ENCODE results near the gene POC5.
"Not testable (repeated sequence)": the region's sequence is repeated elsewhere in the genome, so short reads cannot be mapped to it uniquely, and the experiment has no call there.

The POC5 gene

DNA sequence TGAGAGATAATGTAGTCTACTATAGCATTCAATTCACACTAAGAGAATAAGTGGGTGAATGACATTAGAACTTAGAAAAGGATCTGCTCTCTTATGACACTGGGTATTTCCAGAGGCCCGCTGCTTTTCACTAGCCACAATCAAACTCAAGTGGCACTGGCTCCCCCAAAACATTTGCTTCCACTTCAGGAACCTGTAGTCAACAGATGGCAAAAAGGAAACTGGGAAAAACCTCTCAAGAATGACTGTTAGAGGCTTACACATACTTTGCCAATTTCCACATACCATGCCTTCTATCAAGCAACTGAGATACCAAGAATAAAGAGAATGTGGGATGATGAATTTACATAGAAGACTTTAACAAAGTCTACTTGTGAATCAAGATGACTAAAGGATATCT lies 11.2 kb downstream of the POC5 start:
- DNase-seq (ENCODE audit: low read depth), result no peak

DNA sequence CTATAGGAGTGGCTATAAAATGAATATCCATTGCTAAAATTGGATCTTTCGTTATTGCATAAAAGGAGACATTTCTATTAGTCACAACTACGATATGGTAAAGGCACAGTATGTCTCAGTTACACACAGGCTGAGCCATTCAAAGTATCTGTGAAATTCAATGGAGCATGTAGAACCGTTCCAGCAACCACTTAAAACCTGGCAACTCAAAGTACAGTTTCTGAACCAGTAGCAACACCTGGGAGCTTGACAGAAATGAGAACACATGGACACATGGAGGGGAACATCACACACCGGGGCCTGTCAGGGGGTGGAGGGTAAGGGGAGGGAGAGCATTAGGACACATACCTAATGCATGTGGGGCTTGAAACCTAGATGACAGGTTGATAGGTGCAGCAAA lies 15.4 kb downstream of the POC5 start:
- no peak for DNase-seq (ENCODE audit: low read depth)

DNA sequence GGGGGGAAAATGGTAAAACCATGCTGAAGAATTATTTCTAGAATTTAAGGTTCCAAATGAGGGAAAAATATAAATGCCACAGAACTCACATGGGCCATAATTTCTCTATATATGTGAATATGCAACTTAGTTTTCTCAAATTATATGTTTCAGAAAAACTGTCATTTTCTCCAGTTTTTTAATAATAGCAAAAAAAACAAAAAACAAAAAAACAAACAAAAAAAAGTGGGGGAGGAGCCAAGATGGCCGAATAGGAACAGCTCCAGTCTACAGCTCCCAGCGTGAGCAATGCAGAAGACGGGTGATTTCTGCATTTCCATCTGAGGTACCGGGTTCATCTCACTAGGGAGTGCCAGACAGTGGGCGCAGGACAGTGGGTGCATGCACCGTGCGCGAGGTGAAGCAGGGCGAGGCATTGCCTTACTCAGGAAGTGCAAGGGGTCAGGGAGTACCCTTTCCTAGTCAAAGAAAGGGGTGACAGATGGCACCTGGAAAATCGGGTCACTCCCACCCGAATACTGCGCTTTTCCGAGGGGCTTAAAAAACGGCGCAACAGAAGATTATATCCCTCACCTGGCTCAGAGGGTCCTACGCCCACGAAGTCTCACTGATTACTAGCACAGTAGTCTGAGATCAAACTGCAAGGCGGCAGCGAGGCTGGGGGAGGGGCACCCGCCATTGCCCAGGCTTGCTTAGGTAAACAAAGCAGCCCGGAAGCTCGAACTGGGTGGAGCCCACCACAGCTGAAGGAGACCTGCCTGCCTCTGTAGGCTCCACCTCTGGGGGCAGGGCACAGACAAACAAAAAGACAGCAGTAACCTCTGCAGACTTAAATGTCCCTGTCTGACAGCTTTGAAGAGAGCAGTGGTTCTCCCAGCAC lies 21.5 kb downstream of the POC5 start:
- not testable (repeated sequence) for DNase-seq (ENCODE audit: low read depth)

DNA sequence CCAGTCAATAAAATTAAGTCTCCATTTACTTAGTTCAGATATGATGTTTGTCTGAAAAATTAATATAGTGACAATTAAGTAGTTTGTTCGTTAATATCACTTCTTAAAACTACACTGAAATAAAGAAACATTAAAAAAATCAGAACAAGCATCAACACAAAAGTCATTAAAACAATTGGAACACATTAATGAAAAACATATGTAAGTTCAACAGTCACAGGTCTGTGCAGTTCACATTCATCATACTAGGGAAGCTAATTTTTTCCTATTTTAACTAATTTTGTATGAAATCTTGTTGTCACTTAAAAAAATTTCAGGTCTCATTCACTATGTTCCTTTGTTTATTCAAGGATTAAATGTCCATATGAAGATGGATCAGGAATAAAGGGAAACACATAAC lies 22.5 kb downstream of the POC5 start:
- DNase-seq (ENCODE audit: low read depth), result no peak

DNA sequence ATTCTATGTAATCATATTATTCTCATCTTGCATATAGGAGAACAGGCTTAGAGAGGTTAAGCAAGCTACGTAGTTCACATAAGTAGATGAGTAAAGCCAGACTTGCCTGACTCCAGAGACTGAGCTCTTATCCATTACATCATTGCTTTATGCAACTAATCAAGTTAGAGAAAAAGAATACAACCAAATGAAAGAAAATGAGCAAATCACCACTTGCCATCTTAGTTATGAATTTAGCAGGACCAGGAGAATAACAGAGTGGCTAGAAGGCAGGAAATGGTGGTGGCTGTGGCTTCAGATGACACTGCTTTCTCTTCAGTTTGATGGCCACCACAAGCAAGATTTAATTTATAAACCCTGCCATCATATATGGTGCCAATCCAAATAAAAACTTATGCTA lies 26.6 kb downstream of the POC5 start:
- no peak for DNase-seq (ENCODE audit: low read depth)

DNA sequence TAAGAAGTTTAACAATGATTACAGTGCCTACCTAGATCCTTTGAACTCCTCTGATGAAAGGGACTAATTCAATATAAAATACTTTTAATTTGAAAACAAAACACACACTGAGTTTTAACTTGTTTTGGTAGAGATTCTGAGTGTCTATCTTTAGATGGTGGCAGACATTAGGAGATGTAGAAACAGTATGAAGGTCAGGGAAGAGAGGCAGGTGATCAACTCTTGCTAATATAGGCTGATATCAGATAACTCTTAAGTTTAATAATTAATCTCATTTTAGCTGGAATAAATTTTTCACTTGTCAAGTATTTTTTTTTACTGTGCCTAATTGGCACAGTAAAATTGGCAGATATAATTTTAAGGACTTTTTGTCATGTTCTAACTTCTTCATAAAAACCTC lies 30.8 kb downstream of the POC5 start:
- DNase-seq (ENCODE audit: low read depth), result no peak

DNA sequence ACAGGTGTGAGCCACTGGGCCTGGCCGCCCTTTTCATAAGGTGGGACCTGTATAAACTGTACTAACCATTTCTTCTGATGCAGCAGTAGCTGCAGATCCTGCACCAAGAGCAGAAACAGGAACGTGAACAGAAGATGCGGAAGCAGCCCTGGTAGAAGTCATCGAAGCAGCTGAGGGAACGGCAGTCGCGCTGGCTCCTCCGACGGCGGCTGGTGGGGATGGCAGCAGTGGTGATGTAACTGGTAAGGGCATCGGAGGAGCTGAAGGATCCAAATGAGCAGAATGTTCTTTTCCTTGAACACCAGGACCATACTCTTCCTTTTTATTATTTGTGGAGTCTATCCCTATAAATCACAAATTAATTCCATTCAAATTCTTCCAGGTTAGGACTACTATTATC lies 32.1 kb downstream of the POC5 start:
- DNase-seq (ENCODE audit: low read depth), result no peak

DNA sequence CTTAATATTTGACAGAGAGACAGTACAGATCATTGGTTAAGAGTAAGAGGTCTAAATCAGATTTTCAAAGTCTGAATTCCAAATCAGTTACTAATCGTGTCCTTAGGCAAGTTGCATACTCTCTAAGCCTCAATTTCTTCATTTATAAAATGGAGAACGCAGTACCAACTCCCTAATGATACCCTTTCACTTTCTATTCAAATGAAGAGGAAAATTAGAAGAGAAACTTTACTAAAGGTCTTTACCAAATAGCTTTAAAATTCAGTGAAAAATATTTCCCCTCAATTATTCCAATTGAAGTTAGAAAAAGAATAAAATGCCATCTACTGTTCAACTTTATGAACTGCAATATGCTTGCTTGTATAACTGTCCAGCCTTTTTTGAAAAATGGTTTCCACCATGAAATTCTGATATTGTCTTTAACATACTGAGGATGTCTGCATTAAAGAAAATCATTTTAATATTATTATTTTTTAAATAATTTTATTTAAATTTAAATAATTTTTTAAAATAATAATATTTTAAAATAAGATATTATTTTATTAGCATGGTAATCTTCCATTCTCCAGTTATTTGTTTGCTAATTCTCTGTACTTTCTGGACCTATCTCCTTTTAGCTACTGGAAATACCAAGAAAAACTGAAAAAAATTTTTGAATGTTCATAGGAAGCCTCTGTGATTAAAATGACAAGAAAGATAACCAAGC lies 36.0 kb downstream of the POC5 start:
- DNase-seq (ENCODE audit: low read depth), result peak; percentile 22

DNA sequence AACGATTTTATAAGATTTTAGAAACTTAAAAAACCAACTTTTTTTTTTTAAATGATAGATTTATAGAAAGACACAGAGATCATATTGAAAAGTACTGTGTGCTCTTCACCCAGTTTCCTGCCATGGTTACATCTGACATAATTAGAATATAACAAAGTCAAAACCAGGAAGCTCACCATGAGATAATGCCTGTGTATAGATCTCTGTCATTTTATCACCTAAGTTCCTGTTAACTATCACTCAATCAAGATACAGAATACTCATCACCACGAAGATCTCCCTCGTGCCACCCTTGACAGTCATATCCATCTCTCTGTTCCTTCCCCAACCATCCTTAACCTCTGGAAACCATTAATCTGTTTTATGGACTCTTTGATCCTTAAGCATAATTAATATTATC lies 39.1 kb downstream of the POC5 start:
- DNase-seq (ENCODE audit: low read depth), result no peak

DNA sequence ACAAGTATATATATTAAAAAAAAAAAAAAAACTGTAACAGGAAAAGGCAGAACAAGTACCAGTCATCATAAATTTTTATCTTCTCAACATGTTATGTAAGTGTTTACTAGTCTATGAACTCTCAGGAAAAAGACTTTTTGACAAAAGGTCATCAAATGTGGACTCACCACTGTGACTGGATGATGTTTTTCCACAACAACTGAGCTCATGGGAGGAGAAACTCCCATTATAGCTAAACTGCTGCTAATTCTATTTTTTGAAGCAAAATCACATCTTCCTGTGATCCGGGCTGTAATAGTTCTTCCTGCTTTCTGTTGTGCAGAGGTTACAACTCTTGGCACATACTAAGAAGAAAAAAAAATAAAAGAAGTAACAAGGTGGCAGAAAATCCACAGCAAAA lies 39.6 kb downstream of the POC5 start:
- DNase-seq (ENCODE audit: low read depth), result no peak

DNA sequence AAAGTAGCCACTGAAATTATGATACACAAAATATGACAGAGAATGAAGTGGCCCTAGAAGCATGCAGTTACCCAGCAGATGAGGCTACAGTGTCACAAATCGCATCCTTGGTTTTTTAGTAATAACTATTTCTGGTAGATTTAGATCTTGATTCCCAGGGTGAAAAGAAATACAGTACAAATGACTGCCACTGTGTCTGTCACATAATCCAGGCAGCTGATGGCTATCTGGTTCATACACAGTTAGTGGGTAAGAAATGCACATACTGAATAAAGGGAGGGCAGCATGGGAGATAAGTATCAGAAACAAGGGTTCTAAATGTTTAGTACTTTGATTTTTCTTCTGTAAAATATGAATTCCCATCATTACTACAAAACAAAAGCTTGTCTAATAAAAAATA lies 41.5 kb downstream of the POC5 start:
- DNase-seq (ENCODE audit: low read depth), result no peak

DNA sequence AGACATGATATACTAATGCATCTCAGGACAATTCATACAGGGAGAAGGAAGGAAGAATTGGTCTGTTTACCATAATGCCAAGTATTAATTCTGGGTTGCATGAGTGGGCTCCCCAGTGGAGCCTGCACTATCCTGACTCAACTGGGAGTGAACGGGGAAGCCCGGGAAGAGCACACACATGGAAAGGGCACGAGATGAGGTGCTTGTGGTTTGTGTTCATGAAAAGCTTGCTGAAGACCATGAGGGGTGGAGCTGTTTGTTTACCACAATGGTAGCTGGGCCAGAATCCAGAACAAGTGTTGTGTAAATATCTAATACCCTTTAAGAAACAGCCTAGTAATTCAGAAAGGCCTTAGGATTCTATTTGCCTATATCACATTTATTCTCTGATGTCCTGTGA lies 44.6 kb downstream of the POC5 start:
- DNase-seq (ENCODE audit: low read depth), result peak; percentile 38

DNA sequence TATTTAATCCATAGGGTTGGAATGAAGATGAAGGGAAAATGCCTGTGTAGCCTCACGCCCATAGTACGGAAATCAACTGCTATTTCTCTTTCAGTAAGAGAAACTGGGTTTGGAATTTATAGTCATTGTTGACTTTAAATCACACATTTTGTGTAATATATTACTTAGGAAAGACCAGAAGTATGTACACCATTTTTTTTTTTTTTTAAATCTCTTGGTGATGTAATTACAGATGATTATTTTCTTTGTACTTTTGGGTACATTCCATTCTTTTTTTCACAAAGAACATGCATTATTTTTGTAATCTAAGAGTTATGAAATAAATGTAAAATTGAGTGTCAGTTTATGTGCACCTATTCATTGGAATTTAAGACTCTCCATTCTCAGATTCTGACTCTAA lies 45.7 kb downstream of the POC5 start:
- peak; percentile 56 for DNase-seq (ENCODE audit: low read depth)

DNA sequence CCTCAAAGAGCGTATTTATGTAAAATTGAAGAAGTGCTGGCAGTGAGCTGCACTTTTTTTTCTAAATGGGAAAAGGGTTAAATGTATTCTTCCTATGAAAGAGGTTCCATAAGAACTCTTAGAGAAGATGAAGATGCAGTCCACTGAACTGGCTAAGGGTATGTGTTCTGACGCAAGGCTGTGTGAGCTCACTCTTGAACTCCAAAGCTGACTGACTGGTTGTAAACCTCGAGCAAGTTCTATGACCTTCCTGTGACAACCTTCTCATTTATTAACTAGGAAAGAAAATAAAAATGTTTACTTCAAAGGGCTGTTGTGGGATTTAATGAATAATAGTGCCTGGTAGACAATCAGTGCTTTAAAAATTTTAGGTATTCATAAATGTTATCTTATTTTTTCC lies 46.7 kb downstream of the POC5 start:
- peak; percentile 15 for DNase-seq (ENCODE audit: low read depth)

DNA sequence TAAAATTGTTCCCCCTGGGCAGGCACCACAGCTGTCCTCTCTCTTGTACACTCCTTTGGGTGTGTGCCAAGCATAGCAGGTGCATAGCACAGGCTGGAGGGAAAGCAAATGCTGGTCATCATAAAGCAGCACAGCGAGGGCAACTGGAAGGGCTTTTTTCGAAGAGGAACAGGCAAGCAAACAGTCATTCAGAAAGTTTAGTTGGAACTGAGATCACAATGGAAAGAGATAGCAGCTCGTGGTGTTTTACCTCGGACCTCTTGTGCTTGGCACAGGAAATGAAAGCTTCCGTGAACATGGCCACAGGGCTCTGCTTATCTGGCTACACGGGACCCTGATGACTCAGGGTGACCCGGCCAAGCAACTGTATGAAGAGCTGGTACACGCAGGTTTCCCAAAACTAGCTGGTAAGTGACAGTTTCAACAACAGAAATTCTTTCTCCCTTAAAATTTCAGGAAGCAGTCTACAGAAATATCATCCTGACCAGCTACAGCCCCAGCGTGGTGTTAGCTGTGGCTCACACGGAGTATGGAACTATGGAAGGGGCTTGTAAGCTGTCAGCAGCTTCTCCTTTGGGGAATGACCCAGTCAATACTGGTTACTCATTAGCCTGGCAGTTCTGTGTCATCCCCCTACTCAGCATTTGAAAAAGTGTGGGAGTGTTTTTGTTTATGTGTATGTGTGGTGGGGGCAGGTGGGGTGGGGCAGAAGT lies 48.1 kb downstream of the POC5 start:
- DNase-seq (ENCODE audit: low read depth), result no peak

DNA sequence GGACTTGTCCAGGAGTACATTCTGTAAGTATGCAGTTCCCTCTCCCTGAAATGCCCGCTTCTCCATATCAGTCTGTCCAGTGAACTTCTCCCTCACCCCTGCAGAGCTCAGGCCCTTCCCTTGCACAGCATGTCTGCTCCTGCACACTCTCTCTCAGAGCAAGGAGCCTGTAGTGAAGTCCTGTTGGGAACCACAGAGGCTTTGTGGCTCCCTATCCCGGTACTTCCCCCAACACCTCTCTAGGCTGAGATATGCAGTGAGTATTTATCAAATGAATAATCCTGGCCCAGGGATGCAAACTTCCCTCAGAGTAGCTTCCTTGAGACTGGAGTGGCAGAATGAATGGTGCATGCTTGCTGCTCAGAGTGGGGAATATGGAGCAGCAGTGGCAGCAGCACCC lies 48.8 kb downstream of the POC5 start:
- no peak for DNase-seq (ENCODE audit: low read depth)

DNA sequence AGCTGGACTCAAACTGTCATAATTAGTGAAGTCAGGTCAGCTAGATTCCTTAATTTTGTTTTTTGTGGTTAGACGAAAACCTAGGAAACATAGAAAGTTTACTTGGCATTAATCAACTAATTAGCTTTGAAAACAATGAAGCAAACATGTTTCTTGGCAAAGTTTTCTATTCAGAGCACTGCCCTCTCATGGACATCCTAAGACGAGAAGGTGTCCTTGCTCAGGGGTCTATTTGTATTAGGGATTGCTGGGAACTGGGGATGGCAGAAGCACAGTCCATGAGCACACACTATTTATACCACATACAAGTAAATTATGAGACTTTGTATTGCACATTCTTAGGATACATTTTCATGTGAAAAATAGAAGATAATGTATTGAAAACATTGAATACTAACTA lies 49.7 kb downstream of the POC5 start:
- DNase-seq (ENCODE audit: low read depth), result no peak

DNA sequence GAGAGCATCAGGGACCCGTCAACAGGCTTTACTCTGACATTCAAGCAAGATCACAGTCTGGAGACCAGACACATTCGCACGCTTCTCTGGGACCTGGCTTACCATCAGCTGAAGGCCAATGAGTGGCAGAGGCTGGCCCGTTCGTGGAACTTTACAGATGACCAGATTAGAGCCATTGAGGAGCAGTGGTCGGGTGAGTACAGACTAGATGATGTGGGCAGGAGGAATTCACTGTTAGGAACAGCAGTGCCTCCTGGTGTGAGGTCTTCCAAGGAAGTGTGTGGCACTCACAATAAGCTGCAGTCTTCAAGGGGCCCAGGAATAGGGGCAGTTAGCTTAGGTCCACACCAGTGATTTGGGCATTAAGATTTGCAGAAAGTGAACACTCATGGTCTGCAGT lies 50.4 kb downstream of the POC5 start:
- DNase-seq (ENCODE audit: low read depth), result no peak

DNA sequence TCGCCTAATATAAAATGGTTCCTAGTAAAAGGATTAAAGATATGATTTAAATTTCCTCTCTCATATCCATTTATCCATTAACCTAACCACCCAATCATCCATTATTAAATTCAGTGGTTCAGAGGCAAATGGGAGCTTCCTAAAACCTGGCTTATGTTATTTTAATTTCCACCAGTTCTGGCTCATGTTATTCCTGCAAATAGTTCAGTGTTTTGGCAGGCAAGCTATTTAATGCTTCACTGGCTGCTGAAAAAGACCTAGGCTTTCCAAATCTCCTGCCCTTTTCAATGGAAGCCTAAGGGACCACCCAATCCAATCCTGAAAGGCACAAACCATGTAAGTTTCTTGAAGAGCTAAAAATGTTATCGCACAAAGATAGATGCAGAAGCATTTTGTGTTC lies 52.3 kb downstream of the POC5 start:
- no peak for DNase-seq (ENCODE audit: low read depth)

DNA sequence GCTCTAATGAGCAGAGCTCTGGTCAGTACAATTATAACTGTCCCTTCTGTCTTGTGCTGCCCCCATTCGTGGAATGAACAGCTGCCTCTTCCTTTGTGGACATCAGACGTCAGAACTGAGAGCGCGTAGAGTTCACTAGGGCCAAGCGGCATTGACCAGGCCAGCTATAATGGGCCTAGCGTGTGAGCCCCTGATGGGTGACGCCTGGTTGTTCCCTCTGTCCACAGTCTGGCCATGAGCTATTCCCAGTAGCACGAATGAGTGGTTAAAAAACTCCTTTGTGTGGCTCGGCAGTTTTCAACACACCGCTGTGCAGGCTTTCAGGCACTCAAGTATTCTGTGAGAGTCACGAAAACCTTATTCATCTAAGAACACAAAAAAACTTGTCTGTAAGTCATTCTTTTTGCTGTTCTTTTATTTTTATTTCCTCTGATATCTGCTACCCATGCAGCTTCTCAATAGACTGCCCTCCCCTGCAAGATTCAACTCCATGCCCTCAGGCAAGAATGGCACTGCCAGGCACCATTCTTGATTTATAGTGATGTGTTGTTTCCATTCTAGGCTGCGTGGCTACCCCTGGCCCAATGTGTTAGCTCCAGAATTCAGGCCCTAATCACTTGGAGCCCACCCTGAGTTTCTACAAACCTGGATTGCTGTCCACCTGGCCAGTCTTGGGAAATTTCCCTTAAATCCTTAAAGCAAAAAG lies 53.5 kb downstream of the POC5 start:
- no peak for DNase-seq (ENCODE audit: low read depth)

DNA sequence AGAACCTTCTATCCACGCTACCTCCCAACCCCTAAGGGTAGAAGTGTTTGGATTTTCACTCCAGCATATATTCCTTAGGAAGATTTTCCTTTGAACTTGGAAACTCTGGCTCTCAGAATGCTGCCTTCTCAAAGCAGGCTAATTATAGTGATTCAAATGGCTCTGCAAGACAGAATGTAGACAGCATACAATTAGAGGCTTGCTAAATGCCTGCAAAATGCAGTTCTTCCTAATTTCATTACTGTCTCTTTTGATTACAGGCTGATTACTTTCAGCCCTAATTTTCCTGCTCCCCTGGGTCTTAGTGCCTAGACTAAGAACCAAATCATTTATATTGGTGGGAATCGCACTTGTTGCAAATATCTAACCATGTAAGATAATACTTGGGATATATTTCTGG lies 55.2 kb downstream of the POC5 start:
- DNase-seq (ENCODE audit: low read depth), result no peak

DNA sequence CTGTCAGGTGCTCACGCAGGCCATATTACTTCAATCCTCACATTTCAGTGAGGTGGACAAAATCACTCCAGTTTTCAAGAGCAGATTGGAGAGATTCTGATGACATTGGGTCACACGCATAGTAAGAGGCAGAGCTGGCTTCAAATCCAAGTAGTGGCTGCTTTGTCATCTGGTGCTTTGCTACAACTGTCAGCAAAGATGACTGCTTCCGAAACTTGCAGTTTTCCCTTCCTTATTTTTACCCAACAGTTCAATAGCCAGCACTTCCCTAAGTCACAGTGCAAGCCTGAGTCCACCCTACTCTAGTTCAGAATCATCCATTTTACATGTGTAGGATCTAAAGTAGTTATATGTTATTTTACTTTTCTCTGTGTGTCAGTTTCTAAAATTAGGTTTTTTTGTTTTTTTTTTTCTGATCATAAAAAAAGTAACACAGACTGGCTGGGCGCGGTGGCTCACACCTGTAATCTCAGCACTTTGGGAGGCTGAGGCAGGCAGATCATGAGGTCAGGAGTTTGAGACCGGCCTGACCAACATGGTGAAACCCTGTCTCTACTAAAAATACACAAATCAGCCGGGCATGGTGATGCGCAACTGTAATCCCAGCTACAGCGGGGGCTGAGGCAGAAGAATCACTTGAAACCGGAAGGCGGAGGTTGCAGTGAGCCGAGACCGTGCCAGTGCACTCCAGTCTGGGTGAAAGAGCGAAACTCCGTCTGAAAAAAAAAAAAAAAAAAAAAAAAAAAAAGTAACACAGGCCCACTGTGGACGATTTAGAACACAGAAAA lies 56.4 kb downstream of the POC5 start:
- DNase-seq (ENCODE audit: low read depth), result no peak

Data from fibroblast of gingiva (primary cell).